Lung (tissue), 12 donors: Measurements from ENCODE around the gene APBB2. TPM values are rescaled to one million over a fixed set of nuclear protein-coding genes. Genes with fewer than 3 reads are reported as not detected.

ENCODE experiments used
- ATAC-seq: fragments of 200-7000 bp; cut with Tn5 transposase; one replicate; pipeline ENCODE4 v1.9.1; 2020; ENCODE audit warnings: moderate number of reproducible peaks; ENCODE audit not compliant: insufficient read depth, low FRiP score
- DNase-seq, 3 donors: peaks; one replicate each; pipeline ENCODE4 v3.0.0-alpha.2; 2013 to 2017
- H3K27ac ChIP-seq, 2 donors: one replicate each; pipeline ENCODE4 v1.5.1; 2013; ENCODE audit warnings: mild to moderate bottlenecking in 2 of 2, moderate library complexity in 2 of 2, control low read depth in 1 of 2, inconsistent platforms in 1 of 2, low read depth in 1 of 2, low read length in 1 of 2
- H3K27me3 ChIP-seq, 3 donors: one replicate each; pipeline ENCODE4 v1.5.1; 2013; ENCODE audit warnings: low read length in 2 of 3; ENCODE audit not compliant: control insufficient read depth in 3 of 3, insufficient read depth in 3 of 3
- H3K36me3 ChIP-seq, 4 donors: one replicate each; pipeline ENCODE4 v1.5.1; 2013; ENCODE audit warnings: low read length in 4 of 4, mild to moderate bottlenecking in 1 of 4, moderate library complexity in 1 of 4; ENCODE audit not compliant: control insufficient read depth in 4 of 4, insufficient read depth in 4 of 4
- H3K4me1 ChIP-seq, 5 donors: one replicate each; pipeline ENCODE4 v1.5.1; 2013; ENCODE audit warnings: low read length in 5 of 5, mild to moderate bottlenecking in 2 of 5, moderate library complexity in 1 of 5; ENCODE audit not compliant: control insufficient read depth in 5 of 5, insufficient read depth in 5 of 5
- H3K4me3 ChIP-seq: one replicate; pipeline ENCODE4 v1.5.1; 2013; ENCODE audit warnings: mild to moderate bottlenecking, control low read depth, moderate library complexity
- H3K9ac ChIP-seq, 2 donors: one replicate each; pipeline ENCODE4 v1.5.1; 2013; ENCODE audit warnings: low read length in 2 of 2, control low read depth in 1 of 2; ENCODE audit not compliant: insufficient read depth in 1 of 2
- H3K9me3 ChIP-seq, 4 donors: one replicate each; pipeline ENCODE4 v1.5.1; 2013; ENCODE audit warnings: low read length in 3 of 4, mild to moderate bottlenecking in 1 of 4, moderate library complexity in 1 of 4; ENCODE audit not compliant: control insufficient read depth in 4 of 4, insufficient read depth in 3 of 4
- WGBS, 2 donors: extraction: QIAGEN DNeasy Blood & Tissue Kit; methylation state at CpG; one replicate each; pipeline ENCODE4 v1.1.7; 2013; 5-methylcytosine and 5-hydroxymethylcytosine counted together
- polyA plus RNA-seq, 2 donors: library from polyadenylated mRNA; stranded (reverse); fragments of 200-250 nt; gene quantifications; one replicate each; pipeline ENCODE4 v1.2.1, GENCODE V29; 2013
- total RNA-seq, 2 donors: library from RNA; depleted of rRNA in 1 of 2; stranded (reverse); fragments of >200 nt in 1 of 2; gene quantifications; one replicate each; pipeline ENCODE4 v1.2.1, GENCODE V29; 2014 to 2021
- TF ChIP-seq, protein P1 (sequence below): IDR thresholded peaks from 2 replicates; pipeline ENCODE4 v1.5.1; 2012; ENCODE audit warnings: mild to moderate bottlenecking; ENCODE audit errors: control extremely low read depth, extremely low read depth
- donor health status: control.
- donor health status: control.
- donor health status: Bipolar disorder and iron deficiency.
- donor health status: healthy.
- donor health status: DM: yes; HTN: yes; CAD: no.

APBB2 gene
- total and polyA plus RNA-seq, 4 donors: 13.3 to 99.0 (median 40.4) TPM

DNA sequence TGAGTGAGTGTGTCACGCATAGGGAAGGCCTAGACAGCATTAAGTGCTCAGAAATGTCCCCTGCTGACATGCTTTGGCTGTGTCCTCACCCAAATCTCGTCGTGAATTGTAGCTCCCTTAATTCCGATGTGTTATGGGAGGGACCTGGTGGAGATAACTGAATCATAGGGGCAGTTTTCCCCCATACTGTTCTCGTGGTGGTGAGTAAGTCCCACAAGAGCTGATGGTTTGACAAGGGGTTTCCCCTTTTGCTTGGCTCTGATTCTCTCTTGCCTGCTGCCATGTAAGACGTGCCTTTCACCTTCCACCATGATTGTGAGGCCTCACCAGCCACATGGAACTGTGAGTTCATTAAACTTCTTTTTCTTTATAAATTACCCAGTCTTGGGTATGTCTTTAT is 386.6 kb downstream of the APBB2 start:
- TF ChIP-seq, protein P1, sequence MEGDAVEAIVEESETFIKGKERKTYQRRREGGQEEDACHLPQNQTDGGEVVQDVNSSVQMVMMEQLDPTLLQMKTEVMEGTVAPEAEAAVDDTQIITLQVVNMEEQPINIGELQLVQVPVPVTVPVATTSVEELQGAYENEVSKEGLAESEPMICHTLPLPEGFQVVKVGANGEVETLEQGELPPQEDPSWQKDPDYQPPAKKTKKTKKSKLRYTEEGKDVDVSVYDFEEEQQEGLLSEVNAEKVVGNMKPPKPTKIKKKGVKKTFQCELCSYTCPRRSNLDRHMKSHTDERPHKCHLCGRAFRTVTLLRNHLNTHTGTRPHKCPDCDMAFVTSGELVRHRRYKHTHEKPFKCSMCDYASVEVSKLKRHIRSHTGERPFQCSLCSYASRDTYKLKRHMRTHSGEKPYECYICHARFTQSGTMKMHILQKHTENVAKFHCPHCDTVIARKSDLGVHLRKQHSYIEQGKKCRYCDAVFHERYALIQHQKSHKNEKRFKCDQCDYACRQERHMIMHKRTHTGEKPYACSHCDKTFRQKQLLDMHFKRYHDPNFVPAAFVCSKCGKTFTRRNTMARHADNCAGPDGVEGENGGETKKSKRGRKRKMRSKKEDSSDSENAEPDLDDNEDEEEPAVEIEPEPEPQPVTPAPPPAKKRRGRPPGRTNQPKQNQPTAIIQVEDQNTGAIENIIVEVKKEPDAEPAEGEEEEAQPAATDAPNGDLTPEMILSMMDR: no peak
- DNase-seq (no peak), ATAC-seq (no peak)
- Histone ChIP-seq H3K36me3 (peaks cover under 1 to 29% (median 15%) of the 10 kb centered on the region in 4 donors), H3K4me3 (no peak overlapping the region), H3K27ac (no peak overlapping the region), H3K9me3 (peaks cover 0 to 1% (median 0%) of the 10 kb centered on the region in 4 donors), H3K4me1 (peaks cover 0 to 5% (median 3%) of the 10 kb centered on the region in 5 donors), H3K27me3 (no peaks in the 10 kb centered on the region), H3K9ac (no peak overlapping the region)
- 92% methylated on average over 6 of the region's 6 CpGs for WGBS, 2 donors

DNA sequence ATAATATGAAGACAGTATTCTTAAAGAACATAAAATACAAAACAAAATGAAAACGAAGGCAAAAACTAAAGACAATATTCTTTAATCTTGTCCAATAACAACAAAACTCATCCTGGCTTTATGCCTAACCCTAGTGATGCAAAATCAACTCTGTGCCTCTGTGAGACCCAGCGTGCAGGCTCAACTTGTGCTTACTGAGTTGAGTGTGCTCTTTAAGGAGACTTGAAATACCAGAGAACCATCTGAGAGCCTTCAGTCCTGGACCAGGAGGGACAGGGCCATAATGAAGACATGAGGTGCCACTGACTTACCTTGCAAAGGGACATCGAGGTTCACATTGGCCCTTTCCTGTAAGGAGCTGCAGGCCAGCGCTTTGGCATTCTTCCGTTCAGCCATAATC is 387.5 kb downstream of the APBB2 start:
- peaks cover 0 to 1% (median 0%) of the 10 kb centered on the region in 4 donors for H3K9me3 ChIP-seq
- no peaks in the 10 kb centered on the region for H3K27me3 ChIP-seq
- peaks cover 0 to 3% (median 0%) of the 10 kb centered on the region in 5 donors for H3K4me1 ChIP-seq
- WGBS, 2 donors: 92 to 95% methylated on average over 5 of the region's 5 CpGs
- no peak overlapping the region for H3K9ac ChIP-seq
- ATAC-seq: no peak
- peaks cover 2 to 36% (median 19%) of the 10 kb centered on the region in 4 donors for H3K36me3 ChIP-seq
- H3K27ac ChIP-seq: no peak overlapping the region
- TF ChIP-seq, protein P1: no peak
- no peak for DNase-seq
- H3K4me3 ChIP-seq: no peak overlapping the region

DNA sequence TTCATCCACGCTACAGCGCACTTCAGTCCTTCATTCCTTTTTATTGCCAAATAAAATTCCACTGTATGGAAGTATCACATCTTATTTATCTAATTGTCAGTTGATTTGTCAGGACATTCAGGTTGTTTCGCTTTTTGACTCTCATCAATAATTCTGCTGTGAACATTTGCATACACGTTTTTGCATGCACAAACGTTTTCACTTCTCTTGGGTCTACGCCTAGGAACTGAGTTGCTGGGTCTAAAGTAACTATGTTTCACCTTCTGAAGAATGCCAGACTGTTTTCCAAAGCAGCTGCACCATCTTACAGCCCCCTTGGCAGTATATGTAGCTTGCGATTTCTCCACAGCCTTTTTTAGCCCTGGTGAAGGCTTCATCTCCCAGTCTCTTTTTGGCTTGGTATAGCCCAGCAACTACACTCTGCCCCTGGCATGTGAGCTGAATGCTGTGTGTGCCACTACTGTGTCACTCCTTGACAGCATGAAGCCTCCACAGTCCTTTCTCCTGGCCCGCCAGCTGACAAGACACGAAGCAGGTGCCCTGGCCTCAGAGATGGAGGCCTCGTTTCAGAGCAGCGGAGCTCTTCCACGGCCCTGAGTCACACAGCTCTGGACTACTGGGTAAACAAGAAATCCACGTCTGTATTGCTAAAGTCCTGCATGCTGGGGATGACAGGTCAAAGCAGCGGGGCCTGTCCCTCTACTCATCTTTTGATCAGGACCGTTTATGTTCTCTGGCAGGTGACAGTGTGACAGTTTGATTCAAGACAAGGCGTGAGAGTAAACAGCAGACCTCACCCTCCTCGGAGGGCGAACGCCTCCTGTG is 389.1 kb downstream of the APBB2 start:
- H3K4me3 ChIP-seq: no peak overlapping the region
- H3K9ac ChIP-seq: no peak overlapping the region
- no peaks in the 10 kb centered on the region for H3K27me3 ChIP-seq
- TF ChIP-seq, protein P1: no peak
- H3K27ac ChIP-seq: no peak overlapping the region
- ATAC-seq: no peak
- DNase-seq: no peak
- 91 to 94% methylated on average over 19 of the region's 19 CpGs for WGBS, 2 donors
- peaks cover 2 to 39% (median 23%) of the 10 kb centered on the region in 4 donors for H3K36me3 ChIP-seq
- peaks cover 0 to under 1% (median 0%) of the 10 kb centered on the region in 4 donors for H3K9me3 ChIP-seq
- no peaks in the 10 kb centered on the region for H3K4me1 ChIP-seq
